SK-N-MC (cell line): ENCODE measurements around the gene SCLY.

Source experiments
- EZH2 ChIP-seq: fragments of 200-600 bp; sonication (generic); IDR thresholded peaks from one replicate; pipeline ENCODE4 v1.6.1; 2017; ENCODE audit warnings: antibody characterized with exemption
- POLR2AphosphoS5 ChIP-seq: IDR thresholded peaks from 2 replicates; pipeline ENCODE4 v1.6.1; 2012; ENCODE audit warnings: mild to moderate bottlenecking, low read depth, low read length, borderline replicate concordance

- TF ChIP-seq EZH2 (no peak), POLR2AphosphoS5 (no peak)
These were observed 32.7 kb downstream of the SCLY start for GRCh38 chr2:238093181-238094140.
